NCI-H446 treated with DMSO at 0.1 percent for 48 hours (cell line): ENCODE data around the gene OR4E2.
"Not testable (repeated sequence)": the region's sequence is repeated elsewhere in the genome, so short reads cannot be mapped to it uniquely, and the experiment has no call there.

ENCODE experiments used
- DNase-seq: peaks from one replicate; lab custom pipeline; 2025; lab: John Stamatoyannopoulos, UW

Gene OR4E2, protein sequence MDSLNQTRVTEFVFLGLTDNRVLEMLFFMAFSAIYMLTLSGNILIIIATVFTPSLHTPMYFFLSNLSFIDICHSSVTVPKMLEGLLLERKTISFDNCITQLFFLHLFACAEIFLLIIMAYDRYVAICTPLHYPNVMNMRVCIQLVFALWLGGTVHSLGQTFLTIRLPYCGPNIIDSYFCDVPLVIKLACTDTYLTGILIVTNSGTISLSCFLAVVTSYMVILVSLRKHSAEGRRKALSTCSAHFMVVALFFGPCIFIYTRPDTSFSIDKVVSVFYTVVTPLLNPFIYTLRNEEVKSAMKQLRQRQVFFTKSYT

GRCh38 chr14:21653331-21653885, at the start of gene OR4E2:
Gene OR4E2, plus strand, starts transcription at chr14:21653835. Its CDS starts 11,248 bp downstream, at chr14:21665083.
- no peak for DNase-seq

DNA sequence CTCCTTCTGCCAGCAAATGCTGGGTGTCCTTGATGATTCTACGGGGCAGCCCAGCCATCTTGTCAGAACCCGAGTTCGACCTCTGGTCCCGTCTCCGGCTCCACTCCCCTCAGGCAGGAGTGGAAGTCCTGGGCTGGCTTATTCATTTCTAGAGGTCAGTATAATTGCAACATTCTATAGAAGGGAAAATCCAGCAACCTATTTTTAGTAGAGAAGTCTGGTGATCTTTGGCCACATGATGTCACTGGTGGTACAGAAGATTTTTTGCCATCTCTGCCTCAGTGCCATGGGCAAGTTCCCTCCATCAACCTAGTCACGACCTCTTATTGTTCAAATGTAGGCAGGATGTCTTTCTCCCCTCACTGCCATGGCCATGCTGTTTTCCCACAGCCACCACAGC, 41.3 kb upstream of the OR4E2 start:
- DNase-seq = no peak

- no peak for DNase-seq
Observed at GRCh38 chr14:21614240-21614639, 39.4 kb upstream of the OR4E2 start.

DNA sequence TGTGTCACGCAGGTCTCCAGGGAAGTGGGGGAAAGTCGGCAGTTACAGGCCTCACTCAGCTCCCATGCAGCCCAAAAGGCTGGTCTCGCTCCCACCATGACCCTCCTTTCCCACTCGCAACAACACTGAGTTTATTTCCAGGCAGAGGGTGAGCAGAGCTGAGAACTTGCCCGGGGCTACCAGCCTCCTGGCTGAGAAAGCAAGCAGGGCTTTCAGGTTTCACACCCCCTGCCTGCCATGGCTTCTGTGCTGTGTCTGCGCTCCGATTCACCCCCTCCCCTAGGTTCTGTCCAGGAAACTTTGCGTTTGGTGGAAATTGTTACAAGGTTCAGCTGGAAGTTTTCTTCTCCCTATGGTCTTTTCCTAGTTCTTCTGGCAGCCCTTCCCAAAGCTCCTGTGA, 36.0 kb upstream of the OR4E2 start:
- DNase-seq = no peak

DNA sequence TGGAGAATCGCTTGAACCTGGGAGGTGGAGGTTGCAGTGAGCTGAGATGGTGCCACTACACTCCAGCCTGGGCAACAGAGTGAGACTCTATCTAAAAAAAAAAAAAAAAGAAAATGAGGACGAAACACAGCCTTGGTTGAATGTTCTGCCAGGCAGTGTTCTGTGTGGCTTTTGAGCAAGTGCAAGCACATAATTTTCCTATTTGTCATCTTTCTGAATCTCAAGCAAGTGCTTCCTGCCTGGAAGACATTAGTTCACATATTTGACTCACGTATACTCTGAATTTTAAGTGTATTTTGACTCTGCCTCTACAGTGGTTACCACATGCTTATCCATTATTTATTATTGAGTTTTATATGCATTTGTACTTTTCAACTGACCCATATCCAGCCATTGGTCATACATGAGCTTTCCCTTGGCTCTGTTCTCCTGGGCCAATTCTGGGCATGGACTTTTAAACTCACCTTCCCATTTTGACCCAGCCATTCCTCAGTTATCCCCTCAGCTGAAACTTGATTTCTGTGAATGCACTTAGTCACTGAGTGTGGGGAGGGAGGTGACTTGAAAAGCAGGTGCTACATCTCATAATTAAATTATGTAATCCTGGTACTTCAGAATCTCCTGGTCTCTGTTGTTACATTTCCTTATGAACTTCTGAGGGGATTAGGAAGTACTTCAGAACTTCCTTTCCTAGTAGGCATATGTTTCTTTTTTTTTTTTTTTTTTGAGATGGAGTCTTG, 27.0 kb upstream of the OR4E2 start:
- no peak for DNase-seq

DNA sequence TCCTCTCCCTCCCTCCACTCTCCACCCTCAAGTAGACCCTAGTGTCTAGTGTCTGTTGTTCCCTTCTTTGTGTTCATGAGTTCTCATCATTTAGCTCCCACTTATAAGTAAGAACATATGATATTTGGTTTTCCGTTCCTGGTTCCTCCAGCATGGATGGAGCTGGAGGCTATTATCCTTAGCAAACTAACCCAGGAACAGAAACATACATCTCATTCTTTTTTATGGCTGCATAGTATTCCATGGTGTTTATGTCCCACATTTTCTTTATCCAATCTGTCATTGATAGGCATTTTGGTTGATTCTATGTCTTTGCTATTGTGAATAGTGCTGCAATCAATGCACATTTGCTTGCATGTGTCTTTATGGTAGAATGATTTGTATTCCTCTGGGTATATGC, 23.1 kb upstream of the OR4E2 start:
- DNase-seq = not testable (repeated sequence)

- DNase-seq = no peak
Observed at GRCh38 chr14:21631084-21631483, 22.6 kb upstream of the OR4E2 start.

DNA sequence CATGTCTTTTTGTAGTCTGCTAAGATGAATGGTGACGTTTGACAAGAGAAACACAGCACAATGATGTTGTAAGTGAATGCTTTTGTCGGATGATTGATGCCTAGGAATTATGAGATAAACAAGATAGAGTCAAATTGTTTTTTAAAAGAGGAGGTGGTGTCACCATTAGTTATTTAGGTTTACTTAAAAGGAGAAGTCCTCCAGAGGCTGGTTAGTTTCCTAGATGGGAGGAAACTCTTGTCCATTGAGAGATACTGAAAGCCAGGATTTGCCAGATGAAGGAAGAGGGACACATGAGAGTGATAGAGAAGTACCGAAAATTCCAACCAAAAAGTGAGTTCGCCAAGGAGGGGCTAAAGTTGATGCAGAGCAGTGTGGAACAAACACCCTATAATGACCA, 18.8 kb upstream of the OR4E2 start, which contains the start of gene OR10G2:
Gene OR10G2, minus strand, starts transcription at position 101 of the 400 bp plus-strand sequence. Its CDS starts 98 bp downstream, at position 3.
- DNase-seq = no peak

GRCh38 chr14:21642683-21643082, 11.0 kb upstream of the OR4E2 start:
- DNase-seq = no peak

GRCh38 chr14:21643407-21643806, 10.2 kb upstream of the OR4E2 start:
- no peak for DNase-seq

- DNase-seq = no peak
Observed at GRCh38 chr14:21647380-21647779, 6.3 kb upstream of the OR4E2 start.

- DNase-seq = no peak
Observed at GRCh38 chr14:21652209-21652808, 1.3 kb upstream of the OR4E2 start.

DNA sequence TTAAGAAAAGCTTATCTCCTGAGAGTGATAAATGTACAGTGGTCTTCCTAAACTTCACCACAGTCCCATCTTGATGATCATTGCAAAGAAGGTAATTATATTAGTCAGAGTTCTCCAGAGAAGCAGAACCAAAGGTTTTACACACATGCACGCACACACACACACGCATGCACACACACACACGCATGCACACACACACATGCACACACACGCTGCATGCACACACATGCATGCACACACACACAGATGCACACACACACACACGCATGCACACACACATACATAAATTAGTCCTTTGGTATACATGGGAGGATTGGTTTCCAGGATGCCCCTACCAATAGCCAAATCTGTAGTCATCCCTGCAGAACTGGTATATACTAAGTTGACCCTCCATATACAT, 580 bp downstream of the OR4E2 start:
- DNase-seq = no peak

DNA sequence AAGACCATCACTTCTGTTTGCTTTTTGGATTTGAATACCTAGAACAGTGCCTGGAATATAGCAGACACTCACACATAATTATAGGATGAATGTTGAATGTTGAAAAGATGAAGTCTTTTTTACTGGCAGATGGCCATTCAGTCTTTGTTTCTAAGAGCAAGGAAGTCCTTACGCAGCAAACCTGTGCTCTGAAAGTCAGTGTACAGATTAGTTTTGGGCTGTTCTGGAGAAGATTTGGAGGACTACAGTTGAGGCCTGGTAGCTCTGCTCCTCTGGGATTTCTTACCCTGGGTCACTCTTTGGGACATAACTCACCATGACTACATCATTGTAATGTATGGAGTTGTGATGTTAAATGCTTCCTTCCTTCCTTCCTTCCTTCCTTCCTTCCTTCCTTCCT, 3.3 kb downstream of the OR4E2 start:
- DNase-seq = no peak

- DNase-seq = no peak
Observed at GRCh38 chr14:21668377-21668776, 14.7 kb downstream of the OR4E2 start.

GRCh38 chr14:21669284-21669683, 15.6 kb downstream of the OR4E2 start:
- no peak for DNase-seq

DNA sequence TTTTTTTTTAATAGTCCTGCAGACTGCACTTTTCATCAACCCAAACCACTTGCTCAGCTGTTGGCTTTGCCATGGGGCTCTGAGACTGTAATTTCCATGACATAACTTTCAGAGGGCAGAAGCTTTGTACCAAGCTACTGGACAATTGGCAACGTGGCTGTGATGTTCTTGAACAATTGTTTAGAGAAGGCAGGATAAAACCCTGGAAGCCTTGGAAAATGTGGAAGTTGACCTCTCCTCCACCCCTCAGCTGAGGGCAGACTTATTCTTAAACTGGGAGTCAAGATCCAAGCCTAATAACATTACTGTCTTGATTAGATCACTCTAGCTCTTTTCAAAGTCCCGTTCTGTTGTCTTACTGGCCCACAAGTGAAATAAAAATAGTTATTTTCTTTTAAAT, 17.7 kb downstream of the OR4E2 start:
- DNase-seq = no peak

- DNase-seq = no peak
Observed at GRCh38 chr14:21672116-21672515, 18.5 kb downstream of the OR4E2 start.

GRCh38 chr14:21673718-21674117, 20.1 kb downstream of the OR4E2 start, which contains the start of gene OR4E1:
Gene OR4E1, minus strand, starts transcription at chr14:21673818. Its CDS starts 2,883 bp downstream, at chr14:21670935.
- no peak for DNase-seq

GRCh38 chr14:21675566-21675965, 21.9 kb downstream of the OR4E2 start:
- no peak for DNase-seq

GRCh38 chr14:21680072-21680471, 26.4 kb downstream of the OR4E2 start:
- no peak for DNase-seq

DNA sequence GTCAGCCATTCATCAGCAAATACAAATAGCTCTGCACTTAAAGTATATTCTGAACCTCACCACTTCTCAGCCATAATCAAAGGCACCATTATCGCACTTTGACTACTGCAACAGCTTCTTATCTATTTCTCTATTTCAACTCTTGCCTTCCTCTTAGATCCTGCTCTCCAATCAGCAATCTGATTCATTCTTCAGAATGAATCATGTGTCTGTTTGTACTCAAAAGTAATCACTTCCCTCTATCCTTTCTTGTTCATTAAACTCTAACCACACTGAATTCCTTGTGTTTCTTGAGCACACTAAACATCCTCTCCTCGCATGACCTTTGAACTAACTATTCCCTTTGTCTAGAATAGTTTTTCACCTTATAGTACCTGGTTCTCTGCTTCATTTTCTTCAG, 32.8 kb downstream of the OR4E2 start:
- DNase-seq = no peak

GRCh38 chr14:21694425-21694824, 40.8 kb downstream of the OR4E2 start:
- DNase-seq = no peak
